Rectal smooth muscle tissue (tissue), 1 donor: ENCODE results near the gene NXPE3.
"Not testable (repeated sequence)": the region's sequence is repeated elsewhere in the genome, so short reads cannot be mapped to it uniquely, and the experiment has no call there.

Source experiments
- H3K27ac ChIP-seq: one replicate; pipeline ENCODE4 v1.7.0; 2013; ENCODE audit warnings: low read depth, low read length, inconsistent platforms
- H3K27me3 ChIP-seq: one replicate; pipeline ENCODE4 v1.7.0; 2013; ENCODE audit warnings: low read length; ENCODE audit not compliant: control insufficient read depth, insufficient read depth
- H3K36me3 ChIP-seq: one replicate; pipeline ENCODE4 v1.7.0; 2013; ENCODE audit warnings: low read length; ENCODE audit not compliant: control insufficient read depth, insufficient read depth
- H3K4me1 ChIP-seq: one replicate; pipeline ENCODE4 v1.7.0; 2013; ENCODE audit warnings: low read length; ENCODE audit not compliant: control insufficient read depth, insufficient read depth
- H3K4me3 ChIP-seq: one replicate; pipeline ENCODE4 v1.7.0; 2013; ENCODE audit warnings: low read length
- H3K9ac ChIP-seq: one replicate; pipeline ENCODE4 v1.7.0; 2013; ENCODE audit warnings: low read length

NXPE3 gene

DNA sequence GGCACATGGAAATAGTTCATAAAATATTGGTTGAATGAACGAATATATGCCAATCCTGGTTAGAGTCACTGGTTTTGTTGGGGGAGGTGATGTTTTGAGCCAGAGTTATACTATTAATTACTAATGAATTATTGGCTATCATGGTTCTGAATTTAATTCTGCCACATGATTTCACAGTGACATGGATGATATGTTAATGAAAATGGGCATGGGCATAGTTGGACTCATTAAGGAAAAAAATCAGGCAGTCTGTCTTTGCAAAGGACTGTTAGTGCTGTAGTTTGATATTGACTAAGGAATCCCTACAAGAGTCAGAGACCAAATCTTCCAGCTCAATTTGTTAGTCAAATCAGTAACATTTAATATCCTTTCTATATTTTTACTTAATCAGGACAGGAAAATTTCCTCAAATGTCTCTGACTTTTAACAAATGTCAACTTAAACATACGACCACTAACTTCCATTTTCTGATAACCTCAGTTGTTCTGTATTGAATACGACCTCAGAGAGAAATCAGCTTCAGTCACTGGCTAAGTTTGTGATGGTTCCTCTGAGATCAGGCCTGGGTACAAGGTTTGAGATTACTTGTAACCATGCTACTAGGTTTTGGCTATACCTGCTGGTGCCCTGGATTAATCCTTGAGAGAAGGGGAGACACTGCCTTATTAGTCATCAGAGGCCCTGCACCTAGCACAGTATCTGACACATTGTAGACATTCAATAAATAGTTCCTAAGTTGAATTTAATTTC, 83.6 kb downstream of the NXPE3 start:
- Histone ChIP-seq H3K36me3 (peaks cover 12% of the 10 kb centered on the region), H3K27me3 (no peaks in the 10 kb centered on the region), H3K9ac (no peak overlapping the region), H3K27ac (no peak overlapping the region), H3K4me3 (no peak overlapping the region), H3K4me1 (no peaks in the 10 kb centered on the region)

DNA sequence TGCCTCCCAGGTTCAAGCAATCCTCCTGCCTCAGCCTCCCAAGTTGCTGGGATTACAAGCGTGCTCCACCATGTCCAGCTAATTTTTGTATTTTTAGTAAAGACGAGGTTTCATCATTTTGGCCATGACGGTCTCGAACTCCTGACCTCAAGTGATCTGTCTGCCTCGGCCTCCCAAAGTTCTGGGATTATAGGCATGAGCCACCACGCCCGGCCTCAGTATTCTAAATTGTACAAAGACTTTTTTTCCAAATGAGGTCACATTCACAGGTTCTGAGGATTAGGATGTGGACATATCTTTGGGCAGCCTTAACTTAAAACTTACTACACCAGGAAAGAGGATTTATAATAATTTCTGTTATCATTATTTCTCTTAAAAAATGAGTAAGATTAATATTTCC, 85.9 kb downstream of the NXPE3 start:
- not testable (repeated sequence) for H3K27ac ChIP-seq, H3K9ac ChIP-seq, H3K4me3 ChIP-seq, H3K4me1 ChIP-seq, H3K27me3 ChIP-seq, H3K36me3 ChIP-seq

DNA sequence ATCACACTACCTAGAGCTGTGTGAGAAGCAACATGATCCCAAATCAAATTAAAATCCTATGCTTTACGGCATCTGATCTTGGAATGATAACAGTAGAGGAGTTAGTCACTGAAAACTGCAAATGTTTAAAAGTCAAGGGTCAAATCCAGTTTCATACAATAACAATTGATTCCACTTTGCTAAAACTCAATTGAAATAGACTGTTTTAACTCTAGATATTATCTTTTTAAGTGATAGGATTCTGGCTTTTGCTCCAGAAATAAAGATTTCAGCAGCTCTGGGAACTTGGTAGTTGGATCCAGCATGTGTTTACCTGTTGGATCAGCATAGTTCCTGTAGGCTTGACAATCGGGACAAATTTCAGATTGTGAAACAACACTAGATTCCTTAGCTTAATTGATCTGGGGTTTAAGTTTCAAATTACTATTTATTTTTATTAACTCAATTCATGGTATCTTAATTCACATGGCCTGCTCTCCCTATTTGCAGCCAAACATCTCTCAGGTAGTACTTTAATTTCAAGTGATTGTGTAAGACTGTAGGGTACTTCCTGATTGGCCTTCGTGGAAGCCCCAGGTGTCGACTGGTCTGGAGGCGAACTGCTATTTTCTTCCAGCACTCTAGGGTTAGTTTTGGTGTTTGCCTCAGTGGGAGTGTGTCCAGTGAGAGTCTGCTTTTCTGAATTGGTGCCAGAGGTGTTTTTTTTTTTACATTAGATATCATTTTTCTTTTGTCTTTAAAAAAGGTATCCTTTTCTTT, 86.9 kb downstream of the NXPE3 start:
- no peaks in the 10 kb centered on the region for H3K4me1 ChIP-seq
- H3K9ac ChIP-seq: no peak overlapping the region
- no peaks in the 10 kb centered on the region for H3K27me3 ChIP-seq
- H3K27ac ChIP-seq: no peak overlapping the region
- peaks cover 6% of the 10 kb centered on the region for H3K36me3 ChIP-seq
- H3K4me3 ChIP-seq: no peak overlapping the region

DNA sequence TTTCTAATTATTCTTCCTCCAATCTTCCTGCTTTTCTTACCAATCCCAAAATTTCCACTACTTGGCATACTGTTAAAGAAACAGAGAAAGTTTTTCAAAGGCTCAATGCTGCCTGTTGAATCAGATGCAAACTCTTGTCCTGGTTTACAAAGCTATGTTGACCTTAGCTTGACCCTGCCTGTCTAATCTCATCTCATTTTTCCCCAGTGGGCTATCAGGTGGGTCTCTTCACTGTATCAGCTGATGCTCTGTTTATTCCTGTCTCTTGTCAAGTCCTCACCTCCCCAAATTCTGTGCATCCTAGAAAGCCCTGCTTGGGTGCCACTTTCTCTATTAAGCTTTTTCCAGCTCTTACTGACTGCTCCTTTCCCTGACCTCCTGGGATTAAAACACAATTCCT, 88.5 kb downstream of the NXPE3 start:
- Histone ChIP-seq H3K27ac (no peak overlapping the region), H3K27me3 (no peaks in the 10 kb centered on the region), H3K4me1 (no peaks in the 10 kb centered on the region), H3K4me3 (no peak overlapping the region), H3K9ac (no peak overlapping the region), H3K36me3 (no peaks in the 10 kb centered on the region)

DNA sequence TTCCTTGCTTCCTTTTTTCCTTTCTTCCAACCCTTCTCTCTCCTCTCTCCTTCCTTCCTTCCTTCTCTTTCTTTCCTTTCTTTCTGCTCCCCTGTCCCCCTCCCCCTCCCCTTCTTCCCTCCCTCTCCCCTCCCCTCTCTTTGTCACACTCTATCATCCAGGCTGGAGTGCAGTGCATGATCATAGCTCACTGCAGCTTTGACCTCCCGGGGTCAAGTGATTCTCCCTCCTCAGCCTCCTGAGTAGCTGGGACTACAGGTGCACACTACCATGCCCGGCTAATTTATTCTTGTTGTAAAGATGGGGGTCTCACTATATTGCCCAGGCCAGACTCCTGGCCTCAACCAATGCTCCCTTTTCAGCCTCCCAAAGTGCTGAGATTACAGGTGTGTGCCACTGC, 89.0 kb downstream of the NXPE3 start:
- H3K27ac ChIP-seq: no peak overlapping the region

DNA sequence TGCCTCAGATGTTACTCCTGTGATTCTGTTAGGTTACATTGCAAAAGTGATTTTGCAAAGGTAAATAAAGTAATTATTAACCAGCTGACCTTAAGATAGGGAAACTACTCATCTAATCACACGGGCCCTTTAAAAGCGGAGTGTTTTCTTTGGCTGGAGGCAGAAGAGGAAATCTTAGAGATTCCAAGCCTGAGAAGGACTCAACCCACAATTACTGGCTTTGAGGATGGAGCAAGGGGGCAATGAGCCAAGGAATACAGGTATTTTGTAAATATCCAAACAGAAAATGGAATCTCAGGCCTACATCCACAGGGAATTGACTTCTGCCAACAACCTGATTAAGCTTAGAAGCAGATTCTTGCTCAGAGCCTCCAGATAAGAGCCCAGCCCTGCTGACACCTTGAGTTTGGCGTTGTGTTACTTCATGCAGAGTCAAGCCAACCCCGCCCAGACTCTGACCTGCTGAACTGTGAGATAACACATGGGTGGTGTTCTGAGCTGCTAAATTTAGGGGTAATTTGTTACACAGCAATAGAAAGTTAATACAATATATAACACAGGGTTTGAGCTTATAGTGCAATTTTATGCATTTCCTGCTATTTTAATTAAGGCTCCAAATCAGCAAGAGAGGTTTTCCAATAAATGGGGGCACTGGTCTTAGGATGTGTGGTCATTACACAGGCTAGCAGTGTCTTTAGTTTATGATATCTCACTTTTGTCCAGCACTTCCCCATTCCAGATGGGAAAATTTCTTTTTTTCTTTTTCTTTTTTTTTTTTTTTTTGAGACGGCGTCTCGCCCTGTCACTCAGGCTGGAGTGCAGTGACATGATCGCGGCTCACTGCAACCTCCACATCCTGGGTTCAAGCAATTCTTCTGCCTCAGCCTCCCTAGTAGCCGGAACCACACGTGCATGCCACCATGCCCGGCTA, 89.8 kb downstream of the NXPE3 start:
- H3K27me3 ChIP-seq: no peaks in the 10 kb centered on the region
- H3K36me3 ChIP-seq: no peaks in the 10 kb centered on the region
- H3K4me1 ChIP-seq: no peaks in the 10 kb centered on the region
- H3K4me3 ChIP-seq: no peak overlapping the region
- H3K9ac ChIP-seq: no peak overlapping the region
- H3K27ac ChIP-seq: no peak overlapping the region

More for the DNA sequence above, 89.0 kb downstream of the NXPE3 start:
- Histone ChIP-seq H3K4me3 (no peak overlapping the region), H3K36me3 (no peaks in the 10 kb centered on the region), H3K9ac (no peak overlapping the region), H3K4me1 (no peaks in the 10 kb centered on the region), H3K27me3 (no peaks in the 10 kb centered on the region)

DNA sequence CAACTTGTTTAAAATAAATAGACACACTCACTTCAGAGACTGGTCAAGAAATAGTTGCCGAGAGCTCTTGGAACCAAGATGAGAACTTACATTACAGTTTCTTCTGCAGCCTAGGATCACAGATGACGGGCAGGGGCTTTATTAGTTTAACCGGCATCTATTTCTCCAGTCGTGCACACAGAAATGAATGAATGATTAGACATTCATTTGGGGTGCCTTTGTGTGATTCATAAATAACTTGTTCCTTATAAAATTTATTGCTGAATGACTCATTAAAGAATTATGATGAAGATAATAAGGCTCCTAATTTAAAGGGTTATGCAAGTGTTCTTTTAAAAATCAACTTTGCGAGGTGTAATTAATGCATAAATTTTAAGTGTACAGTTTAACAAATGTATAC, 91.1 kb downstream of the NXPE3 start:
- Histone ChIP-seq H3K4me1 (no peaks in the 10 kb centered on the region), H3K4me3 (no peak overlapping the region), H3K27me3 (no peaks in the 10 kb centered on the region), H3K9ac (no peak overlapping the region), H3K36me3 (no peaks in the 10 kb centered on the region), H3K27ac (no peak overlapping the region)

DNA sequence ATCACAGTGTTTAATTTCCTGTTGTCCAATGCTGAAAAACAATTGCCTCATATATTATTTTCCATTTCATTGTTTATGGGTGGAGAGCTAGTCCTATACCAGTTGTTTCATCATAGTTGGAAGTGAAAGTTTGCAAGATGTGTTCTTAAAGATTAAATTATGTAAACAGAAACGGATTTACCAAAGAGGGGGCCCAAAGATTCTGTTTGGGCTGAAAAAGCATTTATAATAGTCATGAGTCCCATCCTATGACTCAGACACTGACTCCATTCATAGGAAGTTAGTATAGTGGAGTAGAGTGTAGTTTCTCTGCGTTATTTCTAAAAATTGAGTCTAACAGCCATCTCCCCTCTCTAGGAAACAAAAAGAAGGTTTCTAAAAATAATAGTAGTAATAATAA, 94.6 kb downstream of the NXPE3 start:
- no peaks in the 10 kb centered on the region for H3K27me3 ChIP-seq
- H3K9ac ChIP-seq: no peak overlapping the region
- no peaks in the 10 kb centered on the region for H3K4me1 ChIP-seq

DNA sequence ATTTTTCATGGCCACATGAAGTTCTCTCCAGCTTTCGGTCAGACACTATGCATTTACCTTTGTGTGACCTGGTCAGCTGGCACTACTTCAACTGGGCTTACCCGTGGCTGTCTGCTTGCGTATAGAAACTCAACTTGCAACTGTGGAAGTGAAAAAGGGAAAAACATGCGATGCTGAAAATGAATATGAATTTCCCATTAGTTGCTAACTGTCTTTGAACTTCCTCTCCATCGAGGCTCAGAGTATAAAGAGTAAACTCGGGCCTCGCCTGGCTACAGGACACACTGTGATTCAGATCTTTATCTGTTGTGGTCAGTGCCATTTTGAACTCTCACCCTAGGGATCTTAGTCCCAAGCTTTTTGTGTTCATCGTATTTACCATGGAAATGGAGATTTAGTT, 97.1 kb downstream of the NXPE3 start:
- Histone ChIP-seq H3K9ac (no peak overlapping the region), H3K27ac (no peak overlapping the region), H3K4me3 (no peak overlapping the region), H3K36me3 (no peaks in the 10 kb centered on the region), H3K4me1 (no peaks in the 10 kb centered on the region), H3K27me3 (no peaks in the 10 kb centered on the region)

More for the DNA sequence above, 94.6 kb downstream of the NXPE3 start:
- no peak overlapping the region for H3K4me3 ChIP-seq
- no peak overlapping the region for H3K27ac ChIP-seq
- no peaks in the 10 kb centered on the region for H3K36me3 ChIP-seq
